GM23248 (cell line): ENCODE results near the gene NDST4. TPM values are rescaled to one million over a fixed set of nuclear protein-coding genes. Genes with fewer than 3 reads are reported as not detected.

Experiments used
- DNase-seq: peaks from one replicate; pipeline ENCODE4 v3.0.0-alpha.2; 2015
- H2AFZ ChIP-seq: fragments of 200-600 bp; sonication (generic); 2 replicates; pipeline ENCODE4 v1.6.1; 2016; ENCODE audit warnings: antibody characterized with exemption
- H3F3A ChIP-seq: fragments of 200-600 bp; sonication (generic); 2 replicates; pipeline ENCODE4 v1.6.1; 2016; ENCODE audit warnings: mild to moderate bottlenecking, antibody characterized with exemption, mixed run types; ENCODE audit not compliant: insufficient read depth
- H3K27ac ChIP-seq: fragments of 200-600 bp; sonication (generic); 2 replicates; pipeline ENCODE4 v1.5.1; 2016; ENCODE audit warnings: mild to moderate bottlenecking
- H3K27me3 ChIP-seq: fragments of 200-600 bp; sonication (generic); replicated peaks from 2 replicates; pipeline ENCODE4 v1.6.1; 2016; ENCODE audit warnings: mild to moderate bottlenecking; ENCODE audit not compliant: insufficient read depth
- H3K36me3 ChIP-seq: fragments of 200-600 bp; sonication (generic); 2 replicates; pipeline ENCODE4 v1.6.1; 2016; ENCODE audit warnings: low read depth, mild to moderate bottlenecking
- H3K4me1 ChIP-seq: fragments of 200-600 bp; sonication (generic); 2 replicates; pipeline ENCODE4 v1.6.1; 2016; ENCODE audit warnings: mild to moderate bottlenecking; ENCODE audit not compliant: insufficient read depth
- H3K4me2 ChIP-seq: fragments of 200-600 bp; sonication (generic); one replicate; pipeline ENCODE4 v1.6.1; 2016; ENCODE audit warnings: mild to moderate bottlenecking; ENCODE audit not compliant: unreplicated experiment
- H3K4me3 ChIP-seq: fragments of 200-600 bp; sonication (generic); 2 replicates; pipeline ENCODE4 v1.5.1; 2016; ENCODE audit warnings: mild to moderate bottlenecking
- H3K79me2 ChIP-seq: fragments of 200-600 bp; sonication (generic); 2 replicates; pipeline ENCODE4 v1.6.1; 2016; ENCODE audit warnings: mild to moderate bottlenecking; ENCODE audit not compliant: insufficient read depth
- H3K9ac ChIP-seq: fragments of 200-600 bp; sonication (generic); 2 replicates; pipeline ENCODE4 v1.6.1; 2016; ENCODE audit warnings: mild to moderate bottlenecking
- H3K9me2 ChIP-seq: fragments of 200-600 bp; sonication (generic); 2 replicates; pipeline ENCODE4 v1.6.1; 2016; ENCODE audit warnings: mixed run types, mild to moderate bottlenecking, moderate library complexity; ENCODE audit not compliant: insufficient read depth
- H3K9me3 ChIP-seq: fragments of 200-600 bp; sonication (generic); one replicate; pipeline ENCODE4 v1.6.1; 2017; ENCODE audit warnings: low read depth
- H4K20me1 ChIP-seq: fragments of 200-600 bp; sonication (generic); 2 replicates; pipeline ENCODE4 v1.6.0; 2016; ENCODE audit not compliant: insufficient read depth
- EZH2 ChIP-seq: fragments of 200-600 bp; sonication (generic); IDR thresholded peaks from 2 replicates; pipeline ENCODE4 v1.6.1; 2018; ENCODE audit warnings: antibody characterized with exemption, mild to moderate bottlenecking; ENCODE audit not compliant: insufficient read depth, poor library complexity, severe bottlenecking
- EZH2phosphoT487 ChIP-seq: fragments of 200-600 bp; sonication (generic); IDR thresholded peaks from 2 replicates; pipeline ENCODE4 v1.6.1; 2018; ENCODE audit warnings: antibody characterized with exemption, moderate library complexity, mild to moderate bottlenecking, low read depth; ENCODE audit not compliant: insufficient read depth
- WGBS, 2 experiments: methylation state at CpG; one replicate each; pipeline ENCODE4 v1.1.6; 2015 to 2017; ENCODE audit warnings: low lambda C conversion rate in 2 of 2, low coverage in 1 of 2; ENCODE audit errors: missing lambda C conversion rate in 2 of 2; 5-methylcytosine and 5-hydroxymethylcytosine counted together
- in situ Hi-C: fragments of 300-500 bp; cut with MboI; formaldehyde crosslinking; loops from 2 replicates; pipeline ENCODE4 v1.15.0; 2020
- polyA plus RNA-seq: library from polyadenylated mRNA; unstranded; fragments of >200 nt; fragmentation: Nextera tagmentation; extraction: Ambion mirVana; gene quantifications from 2 replicates; pipeline ENCODE4 v1.2.1, GENCODE V29; 2016
- total RNA-seq: library from RNA; depleted of rRNA; stranded (reverse); fragments of >200 nt; shearing (Covaris generic); gene quantifications from 2 replicates; pipeline ENCODE4 v1.2.3, GENCODE V29; 2014

Gene NDST4
- total and polyA plus RNA-seq, 2 experiments from 2014 or later, result not detected

DNA sequence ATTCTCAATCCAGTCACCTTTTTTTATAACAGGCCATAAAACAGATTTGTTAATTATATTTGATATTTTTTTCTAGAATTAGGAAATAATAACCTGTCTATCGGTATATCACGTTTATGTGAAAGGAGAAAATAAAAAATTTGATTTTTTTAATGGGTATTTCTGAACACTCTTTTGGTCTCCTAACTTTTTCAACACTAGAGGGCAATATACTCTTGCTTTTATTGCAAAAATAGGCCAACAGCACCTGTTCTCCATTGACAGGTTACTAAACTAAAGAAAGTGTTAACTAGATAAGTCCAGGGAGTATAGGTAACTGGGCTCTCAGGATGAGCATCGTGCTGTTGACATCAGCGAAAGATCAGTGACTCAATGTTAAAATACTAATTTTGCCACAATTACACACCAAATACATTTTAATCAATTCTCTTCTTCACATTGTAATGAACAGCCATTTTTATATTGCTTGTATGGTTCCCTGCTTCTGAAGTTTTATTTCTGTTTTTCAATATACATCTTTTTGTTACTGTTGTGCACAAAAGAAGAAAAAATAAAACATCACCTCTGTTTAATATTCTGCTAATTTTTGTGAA, 22.8 kb downstream of the NDST4 start:
- no peak overlapping the region for H3K9ac ChIP-seq
- 21 to 25% methylated on average over 4 of the region's 4 CpGs for WGBS, 2 experiments
- in situ Hi-C loops, result no loop called here
- no peak overlapping the region for H2AFZ ChIP-seq
- no peaks in the 10 kb centered on the region for H3K9me3 ChIP-seq
- no peaks in the 10 kb centered on the region for H3K9me2 ChIP-seq
- no peaks in the 10 kb centered on the region for H3K4me1 ChIP-seq
- H3K4me2 ChIP-seq, result no peak overlapping the region
- no peaks in the 10 kb centered on the region for H4K20me1 ChIP-seq
- DNase-seq, result peak; percentile 52
- no peak overlapping the region for H3K27ac ChIP-seq
- H3F3A ChIP-seq, result no peaks in the 10 kb centered on the region
- no peaks in the 10 kb centered on the region for H3K27me3 ChIP-seq
- no peak for TF ChIP-seq EZH2
- no peak for TF ChIP-seq EZH2phosphoT487
- H3K4me3 ChIP-seq, result no peak overlapping the region
- H3K36me3 ChIP-seq, result no peaks in the 10 kb centered on the region
- no peaks in the 10 kb centered on the region for H3K79me2 ChIP-seq

DNA sequence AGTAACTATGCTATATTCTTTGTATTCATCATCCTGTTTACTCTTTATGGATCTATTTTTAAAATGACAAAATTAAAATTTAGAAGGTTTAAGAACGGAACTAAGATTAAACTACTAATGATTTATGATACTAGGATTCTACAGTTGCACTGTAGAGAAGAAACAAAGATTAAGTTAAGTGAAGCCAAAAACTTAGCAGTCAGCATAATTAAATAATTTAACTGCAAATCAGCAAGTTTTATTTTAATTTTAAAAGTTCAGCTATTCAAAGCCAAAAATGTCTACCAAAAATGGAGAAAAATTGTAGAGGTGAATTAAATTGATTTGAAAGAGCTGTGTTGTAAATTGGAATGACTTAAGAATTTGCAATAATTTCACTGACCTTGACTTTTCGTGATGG, 30.8 kb downstream of the NDST4 start:
- Histone ChIP-seq H3K36me3 (no peaks in the 10 kb centered on the region), H3K9ac (no peak overlapping the region), H3K27me3 (no peaks in the 10 kb centered on the region), H3F3A (no peaks in the 10 kb centered on the region), H3K27ac (no peak overlapping the region), H4K20me1 (no peaks in the 10 kb centered on the region), H3K9me2 (no peaks in the 10 kb centered on the region), H3K79me2 (no peaks in the 10 kb centered on the region), H3K4me1 (no peaks in the 10 kb centered on the region), H2AFZ (no peak overlapping the region), H3K4me2 (no peak overlapping the region), H3K4me3 (no peak overlapping the region), H3K9me3 (no peaks in the 10 kb centered on the region)
- no peak for TF ChIP-seq EZH2
- TF ChIP-seq EZH2phosphoT487, result no peak
- DNase-seq, result no peak
- in situ Hi-C loops, result no loop called here
- WGBS, 2 experiments, result 28 to 36% methylated on average over 2 of the region's 2 CpGs

DNA sequence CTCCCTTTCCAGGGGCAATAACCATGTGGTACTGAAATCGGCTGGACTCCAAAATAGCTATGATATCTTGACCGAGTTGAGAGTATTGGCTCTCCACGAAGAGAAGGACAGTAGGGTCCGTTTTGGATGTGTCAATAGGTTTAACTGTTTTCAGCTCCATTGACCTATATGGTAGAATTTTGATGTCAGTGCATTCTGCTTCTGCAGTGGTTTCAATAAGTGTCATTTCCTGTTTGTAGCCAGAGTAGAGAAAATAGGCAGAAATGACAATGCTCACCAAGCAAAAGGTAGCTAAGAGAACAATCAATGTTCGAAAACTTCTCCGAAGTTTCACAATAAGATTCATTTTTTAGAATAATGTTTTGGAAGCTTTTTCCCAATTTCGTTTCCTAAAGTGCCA, 36.7 kb downstream of the NDST4 start:
- Histone ChIP-seq H3K4me2 (no peak overlapping the region), H3K79me2 (no peaks in the 10 kb centered on the region), H3K4me1 (no peaks in the 10 kb centered on the region), H4K20me1 (no peaks in the 10 kb centered on the region), H3K9me2 (no peaks in the 10 kb centered on the region), H3K36me3 (no peaks in the 10 kb centered on the region), H3K9me3 (no peaks in the 10 kb centered on the region), H3K4me3 (no peak overlapping the region), H3K9ac (no peak overlapping the region), H3K27me3 (no peaks in the 10 kb centered on the region), H3F3A (no peaks in the 10 kb centered on the region), H2AFZ (no peak overlapping the region), H3K27ac (no peak overlapping the region)
- WGBS, 2 experiments, result 71 to 75% methylated on average over 7 of the region's 7 CpGs
- no peak for TF ChIP-seq EZH2phosphoT487
- no peak for TF ChIP-seq EZH2
- DNase-seq, result no peak
- in situ Hi-C loops, result no loop called here

DNA sequence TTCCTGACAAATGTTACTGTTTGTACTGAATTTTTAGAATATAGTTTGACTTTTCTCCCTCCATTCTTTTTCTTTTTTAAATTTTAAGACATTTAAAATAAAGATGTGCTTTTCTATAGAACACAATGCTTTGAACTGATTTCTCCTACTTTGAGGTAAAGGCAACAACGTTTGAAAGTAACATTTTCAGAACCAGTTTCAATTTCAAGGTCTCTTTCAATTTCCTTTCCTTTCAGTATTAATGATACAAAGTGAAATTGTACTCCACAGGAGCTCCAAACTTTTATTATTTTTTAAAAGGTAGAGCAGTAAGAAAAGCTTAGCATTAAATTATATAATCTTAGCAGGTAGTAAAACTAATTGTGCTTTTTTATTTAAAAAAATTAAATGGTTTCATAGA, 54.9 kb downstream of the NDST4 start:
- WGBS, 2 experiments, result 4 to 11% methylated on average over 1 of the region's 1 CpG
- Histone ChIP-seq H3K27ac (no peak overlapping the region), H2AFZ (no peak overlapping the region), H3K36me3 (no peaks in the 10 kb centered on the region), H3K9ac (no peak overlapping the region), H3K4me2 (no peak overlapping the region), H3K4me3 (no peak overlapping the region), H3K9me2 (no peaks in the 10 kb centered on the region; the same call in 1 of the 2 replicates), H4K20me1 (no peaks in the 10 kb centered on the region), H3K79me2 (no peaks in the 10 kb centered on the region), H3K4me1 (peaks cover 8% of the 10 kb centered on the region), H3K27me3 (no peaks in the 10 kb centered on the region), H3F3A (0 out of 2 replicates have a peak, but pooled peaks cover 2% of the 10 kb centered on the region), H3K9me3 (no peaks in the 10 kb centered on the region)
- TF ChIP-seq EZH2 (no peak), EZH2phosphoT487 (no peak)
- DNase-seq, result no peak
- in situ Hi-C loops, result no loop called here

DNA sequence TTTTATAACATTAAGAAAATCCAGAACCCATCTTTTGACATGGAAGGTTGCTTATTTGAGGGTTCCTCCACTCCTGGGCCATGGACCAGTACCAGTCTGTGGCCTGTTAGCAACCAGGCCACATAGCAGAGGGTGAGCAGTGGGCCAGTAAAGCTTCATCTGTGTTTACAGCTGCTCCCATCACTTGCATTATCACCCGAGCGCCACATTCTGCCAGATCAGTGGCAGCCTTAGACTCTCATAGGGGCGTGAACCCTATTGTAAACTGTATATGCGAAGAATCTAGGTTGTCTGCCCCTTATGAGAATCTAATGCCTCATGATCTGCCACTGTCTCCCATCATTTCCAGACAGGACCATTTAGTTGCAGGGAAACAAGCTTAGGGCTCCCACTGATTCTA, 58.6 kb downstream of the NDST4 start:
- Histone ChIP-seq H2AFZ (no peak overlapping the region), H3K27me3 (no peaks in the 10 kb centered on the region), H3K9ac (no peak overlapping the region), H4K20me1 (no peaks in the 10 kb centered on the region), H3K4me2 (no peak overlapping the region), H3K36me3 (no peaks in the 10 kb centered on the region), H3K9me2 (no peaks in the 10 kb centered on the region), H3F3A (no peaks in the 10 kb centered on the region), H3K4me1 (no peaks in the 10 kb centered on the region), H3K4me3 (no peak overlapping the region), H3K79me2 (no peaks in the 10 kb centered on the region), H3K9me3 (no peaks in the 10 kb centered on the region), H3K27ac (no peak overlapping the region)
- no peak for TF ChIP-seq EZH2phosphoT487
- no peak for TF ChIP-seq EZH2
- in situ Hi-C loops, result no loop called here
- no peak for DNase-seq
- 82 to 85% methylated on average over 4 of the region's 4 CpGs for WGBS, 2 experiments
